GM12875 (cell line): ENCODE results near the gene C4A.
"Not testable (repeated sequence)": the region's sequence is repeated elsewhere in the genome, so short reads cannot be mapped to it uniquely, and the experiment has no call there.

Experiments
- H3K4me3 ChIP-seq: one replicate; pipeline ENCODE4 v1.5.1; 2011; ENCODE audit warnings: low read depth, low read length, control low read depth

The C4A gene

DNA sequence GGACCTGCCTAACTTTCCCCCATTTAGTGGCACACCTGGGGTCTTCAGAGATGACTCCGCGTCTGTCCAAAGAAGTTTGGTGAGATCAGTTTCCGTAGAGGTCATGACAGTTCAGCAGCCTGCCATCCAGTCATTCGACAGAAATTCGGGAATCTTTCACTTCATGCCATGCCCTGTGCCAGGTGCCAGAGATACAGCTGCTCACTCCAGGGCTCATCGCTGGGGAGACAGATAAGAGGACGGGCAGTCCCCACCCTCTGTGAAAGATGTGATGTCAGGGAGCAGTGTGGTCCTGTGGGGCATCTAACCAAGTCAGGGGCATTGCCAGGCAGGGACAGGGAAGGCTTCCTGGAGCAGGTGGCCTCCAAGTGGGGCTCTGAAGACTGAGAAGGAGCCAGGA lies 21.4 kb downstream of the C4A start:
- not testable (repeated sequence) for H3K4me3 ChIP-seq

DNA sequence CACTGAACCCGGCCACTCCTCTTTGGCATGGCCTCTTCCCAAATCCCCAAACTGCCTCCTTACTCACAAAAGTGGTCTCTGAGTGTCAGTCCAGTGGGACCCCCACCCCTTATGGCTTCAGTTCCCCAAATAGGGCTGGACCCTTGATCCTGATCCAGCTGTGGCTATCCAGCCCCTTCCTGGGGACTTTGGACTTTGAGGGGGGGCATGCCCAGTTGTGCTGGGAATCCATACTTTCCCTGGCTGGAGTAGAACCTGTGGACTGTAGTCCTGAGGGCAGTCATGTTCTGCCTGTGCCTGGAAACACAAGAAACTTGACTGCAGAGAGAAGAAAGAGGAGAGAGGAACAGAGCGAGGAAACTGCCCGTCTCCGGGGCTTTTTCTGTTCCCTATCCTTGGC lies 22.5 kb downstream of the C4A start:
- H3K4me3 ChIP-seq, result not testable (repeated sequence)

DNA sequence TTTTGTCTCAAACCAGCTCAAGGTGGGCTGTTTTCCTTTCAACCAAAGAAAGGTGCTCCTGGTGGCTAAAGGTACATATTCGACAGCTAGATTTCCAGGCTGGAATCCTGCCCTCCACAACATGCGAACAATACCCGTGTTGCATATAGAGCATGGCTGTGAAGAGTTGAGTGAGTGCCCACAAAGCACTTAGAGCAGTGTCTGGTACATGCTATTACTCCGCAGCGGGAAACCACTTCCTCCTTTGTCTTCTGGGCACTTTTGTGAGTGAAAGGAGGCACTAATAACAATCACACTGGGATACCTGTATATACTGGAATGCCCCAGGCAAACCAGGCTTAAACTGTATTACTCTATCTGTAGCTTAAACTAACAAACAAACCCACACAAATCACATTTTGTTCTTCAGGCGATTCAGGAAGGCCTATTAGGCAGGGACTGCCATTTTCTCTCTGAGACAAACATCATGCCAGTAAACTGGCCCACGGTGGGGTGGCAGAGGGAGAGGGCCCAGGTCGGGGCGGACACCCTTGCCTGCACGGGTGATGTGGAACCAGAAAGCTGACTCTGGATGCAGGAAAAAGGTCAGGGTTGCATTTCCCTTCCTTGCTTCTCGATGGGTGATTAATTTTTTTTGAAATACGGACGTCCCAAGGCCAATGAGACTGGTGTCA lies 23.1 kb downstream of the C4A start:
- H3K4me3 ChIP-seq, result not testable (repeated sequence)

DNA sequence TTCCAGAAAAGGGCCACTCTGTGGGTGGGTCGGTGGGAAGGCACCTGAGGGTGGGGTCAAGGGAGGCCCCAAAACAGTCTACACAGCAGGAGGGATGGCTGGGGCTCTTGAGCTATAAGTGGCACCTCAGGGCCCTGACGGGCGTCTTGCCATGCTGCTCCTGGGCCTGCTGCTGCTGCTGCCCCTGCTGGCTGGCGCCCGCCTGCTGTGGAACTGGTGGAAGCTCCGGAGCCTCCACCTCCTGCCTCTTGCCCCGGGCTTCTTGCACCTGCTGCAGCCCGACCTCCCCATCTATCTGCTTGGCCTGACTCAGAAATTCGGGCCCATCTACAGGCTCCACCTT lies 23.7 kb downstream of the C4A start:
- H3K4me3 ChIP-seq, result not testable (repeated sequence)

DNA sequence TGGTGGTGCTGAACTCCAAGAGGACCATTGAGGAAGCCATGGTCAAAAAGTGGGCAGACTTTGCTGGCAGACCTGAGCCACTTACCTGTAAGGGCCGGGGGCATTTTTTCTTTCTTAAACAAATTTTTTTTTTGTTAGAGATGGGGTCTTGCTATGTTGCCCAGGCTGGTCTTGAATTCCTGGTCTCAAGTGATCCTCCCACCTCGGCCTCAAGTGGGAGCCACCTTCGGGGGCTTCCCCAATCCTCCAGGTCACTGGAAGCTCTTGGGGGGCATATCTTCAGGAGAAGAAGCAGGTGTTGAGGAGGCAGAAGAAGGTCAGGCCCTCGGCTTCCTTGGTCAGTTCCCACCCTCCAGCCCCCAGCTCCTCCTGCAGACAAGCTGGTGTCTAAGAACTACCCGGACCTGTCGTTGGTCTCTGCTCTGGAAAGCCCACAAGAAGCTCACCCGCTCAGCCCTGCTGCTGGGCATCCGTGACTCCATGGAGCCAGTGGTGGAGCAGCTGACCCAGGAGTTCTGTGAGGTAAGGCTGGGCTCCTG lies 24.2 kb downstream of the C4A start:
- not testable (repeated sequence) for H3K4me3 ChIP-seq

DNA sequence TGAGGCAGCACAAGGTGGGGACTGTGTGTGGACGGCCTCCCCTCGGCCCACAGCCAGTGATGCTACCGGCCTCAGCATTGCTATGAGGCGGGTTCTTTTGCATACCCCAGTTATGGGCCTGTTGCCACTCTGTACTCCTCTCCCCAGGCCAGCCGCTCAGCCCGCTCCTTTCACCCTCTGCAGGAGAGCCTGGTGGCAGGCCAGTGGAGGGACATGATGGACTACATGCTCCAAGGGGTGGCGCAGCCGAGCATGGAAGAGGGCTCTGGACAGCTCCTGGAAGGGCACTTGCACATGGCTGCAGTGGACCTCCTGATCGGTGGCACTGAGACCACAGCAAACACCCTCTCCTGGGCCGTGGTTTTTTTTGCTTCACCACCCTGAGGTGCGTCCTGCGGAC lies 25.2 kb downstream of the C4A start:
- H3K4me3 ChIP-seq, result not testable (repeated sequence)

DNA sequence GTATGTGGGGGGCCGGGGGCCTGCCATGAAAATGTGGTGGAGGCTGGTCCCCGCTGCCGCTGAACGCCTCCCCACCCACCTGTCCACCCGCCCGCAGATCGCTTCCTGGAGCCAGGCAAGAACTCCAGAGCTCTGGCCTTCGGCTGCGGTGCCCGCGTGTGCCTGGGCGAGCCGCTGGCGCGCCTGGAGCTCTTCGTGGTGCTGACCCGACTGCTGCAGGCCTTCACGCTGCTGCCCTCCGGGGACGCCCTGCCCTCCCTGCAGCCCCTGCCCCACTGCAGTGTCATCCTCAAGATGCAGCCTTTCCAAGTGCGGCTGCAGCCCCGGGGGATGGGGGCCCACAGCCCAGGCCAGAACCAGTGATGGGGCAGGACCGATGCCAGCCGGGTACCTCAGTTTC lies 26.2 kb downstream of the C4A start:
- H3K4me3 ChIP-seq, result not testable (repeated sequence)

DNA sequence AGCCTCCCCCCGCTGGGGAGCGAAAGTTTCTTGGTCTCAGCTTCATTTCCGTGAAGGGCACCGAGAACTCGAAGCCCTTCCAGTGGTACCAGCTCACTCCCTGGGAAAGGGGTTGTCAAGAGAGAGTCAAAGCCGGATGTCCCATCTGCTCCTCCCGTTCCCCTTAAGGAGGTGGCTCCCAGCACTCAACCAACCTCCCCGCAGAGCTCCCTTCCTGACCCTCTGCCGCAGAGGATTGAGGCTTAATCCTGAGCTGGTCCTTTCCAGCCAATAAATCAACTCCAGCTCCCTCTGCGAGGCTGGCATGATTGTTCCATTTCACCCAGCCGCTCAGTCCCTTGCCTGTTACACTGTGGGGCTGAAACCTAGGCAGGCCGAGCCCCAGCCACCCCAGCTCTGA lies 26.8 kb downstream of the C4A start:
- not testable (repeated sequence) for H3K4me3 ChIP-seq

DNA sequence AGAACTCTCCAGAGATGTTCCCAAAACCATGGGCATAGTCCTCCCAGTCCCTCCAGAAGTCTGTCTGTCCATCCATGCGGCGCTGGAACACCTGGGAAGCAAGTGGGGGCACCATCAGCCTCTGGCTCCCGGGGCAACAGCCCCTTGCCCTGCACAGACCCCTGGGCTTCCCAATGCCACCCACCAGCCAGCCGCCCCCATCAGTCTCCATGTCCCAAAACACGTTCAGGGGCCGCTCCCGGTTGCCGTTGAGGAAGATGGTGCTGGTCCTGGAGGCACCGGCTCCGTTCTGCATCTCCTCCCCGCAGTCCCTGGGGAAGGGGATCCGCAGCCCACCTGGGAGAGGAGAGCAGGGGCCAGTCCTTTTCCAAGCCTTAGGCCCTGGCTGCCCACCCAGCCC lies 27.7 kb downstream of the C4A start:
- H3K4me3 ChIP-seq, result not testable (repeated sequence)

DNA sequence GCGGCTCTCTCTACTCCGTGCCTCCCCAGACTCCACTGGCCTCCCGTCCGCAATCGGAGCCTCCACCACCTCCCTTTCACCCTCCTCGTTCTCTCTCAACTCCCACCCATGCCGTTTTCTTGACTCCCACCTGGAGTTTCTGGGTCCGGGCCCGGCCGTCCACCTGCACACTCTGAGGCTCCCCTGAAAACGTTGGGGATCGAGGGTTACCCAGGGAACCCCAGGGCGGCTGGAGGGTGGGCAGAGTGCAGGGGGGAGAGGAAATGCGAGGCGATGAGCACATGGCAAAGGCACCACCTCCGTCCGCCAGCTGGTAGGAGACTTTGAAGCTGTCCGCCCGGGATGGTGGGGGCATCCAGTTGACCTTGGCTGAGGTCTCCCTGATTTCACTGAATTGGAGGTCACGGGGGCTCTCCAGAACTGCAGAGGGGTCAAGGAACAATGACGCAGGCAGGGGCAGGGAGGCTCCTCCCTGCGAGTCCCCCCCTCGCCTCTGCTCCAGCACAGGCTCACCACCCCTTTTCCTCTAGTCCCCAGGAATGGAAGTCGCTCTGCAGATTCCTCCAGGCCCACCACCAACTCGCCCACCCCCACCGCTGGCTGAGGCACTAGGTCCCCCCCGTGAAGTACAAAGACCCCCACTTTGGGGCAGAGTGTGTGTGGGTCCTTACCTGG lies 29.1 kb downstream of the C4A start:
- H3K4me3 ChIP-seq, result not testable (repeated sequence)

DNA sequence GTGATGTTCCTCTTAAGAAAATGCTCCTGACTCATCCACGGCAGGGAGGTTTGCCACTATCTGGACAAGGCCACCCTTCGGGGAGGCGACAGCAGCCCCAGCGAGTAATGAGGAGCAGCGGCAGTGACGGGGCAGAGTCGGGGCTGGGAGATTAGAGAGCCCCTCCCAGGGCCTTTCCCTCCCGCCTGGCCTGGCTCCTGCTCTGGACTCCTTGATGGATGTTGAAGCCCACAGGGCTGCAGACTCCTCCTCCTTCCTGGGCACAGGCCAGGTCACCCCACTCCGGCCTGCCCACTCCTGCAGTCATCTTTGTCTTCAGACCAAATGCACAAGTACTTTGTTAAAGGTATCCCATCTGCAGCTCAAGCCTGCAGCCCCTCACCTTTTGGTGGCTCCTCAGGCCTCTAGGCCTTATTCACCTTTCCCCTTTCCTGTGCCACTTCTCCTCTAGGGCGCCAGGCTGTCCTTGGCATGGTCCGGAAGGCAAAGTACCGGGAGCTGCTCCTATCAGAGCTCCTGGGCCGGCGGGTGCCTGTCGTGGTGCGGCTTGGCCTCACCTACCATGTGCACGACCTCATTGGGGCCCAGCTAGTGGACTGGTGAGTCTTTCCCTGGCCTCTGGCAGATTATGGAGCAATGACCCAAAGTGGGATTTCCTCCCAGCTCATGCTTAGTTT lies 31.2 kb downstream of the C4A start:
- not testable (repeated sequence) for H3K4me3 ChIP-seq

DNA sequence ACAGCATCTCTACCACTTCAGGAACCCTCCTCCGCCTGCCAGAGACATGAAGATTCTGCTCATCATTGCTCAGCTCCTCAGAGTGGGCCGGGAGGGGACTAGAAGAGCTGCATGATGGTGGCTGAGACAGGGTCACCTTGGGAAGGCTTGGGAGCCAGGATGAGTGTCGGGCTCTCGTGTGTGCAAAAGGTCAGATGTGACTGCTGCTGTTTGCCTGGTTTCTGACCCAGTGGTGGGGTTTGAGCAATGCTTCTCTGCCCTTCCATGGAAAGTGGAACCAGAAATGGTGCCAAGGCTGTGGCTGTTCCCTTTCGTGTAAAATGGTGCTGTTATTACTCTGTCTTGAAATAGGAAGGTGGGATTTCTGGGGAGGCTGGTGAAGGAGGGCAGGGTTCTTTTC lies 31.9 kb downstream of the C4A start:
- H3K4me3 ChIP-seq, result not testable (repeated sequence)

DNA sequence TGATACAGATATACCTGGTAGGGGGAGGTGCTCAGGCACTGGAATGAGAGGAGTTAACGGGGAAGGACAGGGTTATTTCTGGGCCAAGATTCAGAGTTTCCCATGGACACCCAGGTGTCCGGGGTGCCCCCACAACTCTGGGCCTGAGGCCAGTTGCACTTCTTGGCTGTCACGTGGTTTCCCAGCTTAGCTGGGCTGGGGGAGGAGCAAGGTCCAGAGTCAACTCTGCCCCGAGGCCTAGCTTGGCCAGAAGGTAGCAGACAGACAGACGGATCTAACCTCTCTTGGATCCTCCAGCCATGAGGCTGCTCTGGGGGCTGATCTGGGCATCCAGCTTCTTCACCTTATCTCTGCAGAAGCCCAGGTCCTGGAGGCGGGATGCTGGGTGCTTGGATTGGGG lies 32.7 kb downstream of the C4A start, which contains the start of gene C4B:
Gene C4B, plus strand, starts transcription at position 249 of the 400 bp plus-strand sequence. Its CDS starts 51 bp downstream, at position 300.
- H3K4me3 ChIP-seq, result not testable (repeated sequence)

DNA sequence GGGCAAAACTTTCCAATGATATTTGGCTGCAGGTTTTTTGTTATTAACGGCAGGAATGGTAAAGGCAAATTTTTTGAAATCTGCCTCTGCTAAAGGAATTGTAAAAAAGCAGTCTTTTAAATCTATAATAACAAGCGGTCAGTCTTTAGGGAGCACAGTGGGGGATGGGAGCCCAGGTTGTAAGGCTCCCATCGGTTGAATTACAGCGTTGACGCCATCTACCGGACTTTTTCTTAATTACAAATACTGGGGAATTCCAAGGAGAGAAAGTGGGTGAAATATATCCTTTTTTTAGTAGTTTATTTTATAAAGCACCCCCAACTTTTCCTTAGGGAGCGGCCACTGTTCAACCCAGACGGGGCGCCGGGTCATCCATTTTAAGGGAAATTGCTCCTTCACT lies 40.2 kb downstream of the C4A start:
- not testable (repeated sequence) for H3K4me3 ChIP-seq

DNA sequence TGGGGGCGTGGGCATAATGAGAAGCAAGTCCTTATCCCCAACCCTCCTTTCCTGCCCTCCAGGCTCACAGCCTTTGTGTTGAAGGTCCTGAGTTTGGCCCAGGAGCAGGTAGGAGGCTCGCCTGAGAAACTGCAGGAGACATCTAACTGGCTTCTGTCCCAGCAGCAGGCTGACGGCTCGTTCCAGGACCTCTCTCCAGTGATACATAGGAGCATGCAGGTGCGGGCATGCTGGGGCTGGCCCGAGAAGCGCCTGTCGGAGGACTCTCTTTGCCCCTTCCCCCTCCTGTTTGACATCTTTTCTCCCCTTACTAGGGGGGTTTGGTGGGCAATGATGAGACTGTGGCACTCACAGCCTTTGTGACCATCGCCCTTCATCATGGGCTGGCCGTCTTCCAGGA lies 46.8 kb downstream of the C4A start:
- not testable (repeated sequence) for H3K4me3 ChIP-seq

DNA sequence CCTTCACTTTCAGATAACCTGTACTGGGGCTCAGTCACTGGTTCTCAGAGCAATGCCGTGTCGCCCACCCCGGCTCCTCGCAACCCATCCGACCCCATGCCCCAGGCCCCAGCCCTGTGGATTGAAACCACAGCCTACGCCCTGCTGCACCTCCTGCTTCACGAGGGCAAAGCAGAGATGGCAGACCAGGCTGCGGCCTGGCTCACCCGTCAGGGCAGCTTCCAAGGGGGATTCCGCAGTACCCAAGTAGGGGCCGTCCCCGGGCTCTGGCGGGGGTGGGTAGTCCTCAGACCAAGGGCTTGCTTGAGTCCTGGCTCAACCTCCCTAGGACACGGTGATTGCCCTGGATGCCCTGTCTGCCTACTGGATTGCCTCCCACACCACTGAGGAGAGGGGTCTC lies 47.7 kb downstream of the C4A start:
- not testable (repeated sequence) for H3K4me3 ChIP-seq

DNA sequence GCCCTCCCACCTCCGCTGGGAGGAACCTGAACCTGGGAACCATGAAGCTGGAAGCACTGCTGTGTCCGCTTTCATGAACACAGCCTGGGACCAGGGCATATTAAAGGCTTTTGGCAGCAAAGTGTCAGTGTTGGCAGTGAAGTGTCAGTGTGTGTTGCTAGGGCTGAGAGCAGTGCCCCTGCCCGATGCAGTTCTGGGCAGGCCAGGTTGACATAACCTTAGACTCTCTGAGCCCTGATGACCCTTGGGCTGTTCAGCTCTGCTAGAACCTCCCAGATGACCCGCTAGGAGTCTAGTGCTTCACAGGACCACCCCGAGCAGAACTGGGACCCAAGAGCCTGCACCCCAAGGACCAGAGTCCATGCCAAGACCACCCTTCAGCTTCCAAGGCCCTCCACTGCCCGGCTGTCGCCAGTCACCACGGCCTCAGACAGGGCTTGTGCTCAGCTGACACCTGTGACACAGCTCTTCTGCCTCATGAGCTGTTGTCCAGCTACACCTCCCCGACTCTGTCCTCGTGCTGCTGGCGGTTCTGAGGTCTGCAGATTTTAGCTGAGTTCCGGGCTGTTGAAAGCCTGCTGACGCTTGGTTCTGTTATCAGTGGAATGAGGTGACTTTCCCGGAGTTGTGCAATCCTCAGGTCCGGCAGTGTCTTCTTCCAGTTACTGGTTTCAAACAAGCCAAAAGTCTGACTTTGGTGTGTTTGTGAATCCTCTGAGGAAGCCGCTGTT lies 53.6 kb downstream of the C4A start:
- not testable (repeated sequence) for H3K4me3 ChIP-seq

DNA sequence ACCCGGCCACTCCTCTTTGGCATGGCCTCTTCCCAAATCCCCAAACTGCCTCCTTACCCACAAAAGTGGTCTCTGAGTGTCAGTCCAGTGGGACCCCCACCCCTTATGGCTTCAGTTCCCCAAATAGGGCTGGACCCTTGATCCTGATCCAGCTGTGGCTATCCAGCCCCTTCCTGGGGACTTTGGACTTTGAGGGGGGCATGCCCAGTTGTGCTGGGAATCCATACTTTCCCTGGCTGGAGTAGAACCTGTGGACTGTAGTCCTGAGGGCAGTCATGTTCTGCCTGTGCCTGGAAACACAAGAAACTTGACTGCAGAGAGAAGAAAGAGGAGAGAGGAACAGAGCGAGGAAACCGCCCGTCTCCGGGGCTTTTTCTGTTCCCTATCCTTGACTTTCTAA lies 55.3 kb downstream of the C4A start:
- not testable (repeated sequence) for H3K4me3 ChIP-seq

DNA sequence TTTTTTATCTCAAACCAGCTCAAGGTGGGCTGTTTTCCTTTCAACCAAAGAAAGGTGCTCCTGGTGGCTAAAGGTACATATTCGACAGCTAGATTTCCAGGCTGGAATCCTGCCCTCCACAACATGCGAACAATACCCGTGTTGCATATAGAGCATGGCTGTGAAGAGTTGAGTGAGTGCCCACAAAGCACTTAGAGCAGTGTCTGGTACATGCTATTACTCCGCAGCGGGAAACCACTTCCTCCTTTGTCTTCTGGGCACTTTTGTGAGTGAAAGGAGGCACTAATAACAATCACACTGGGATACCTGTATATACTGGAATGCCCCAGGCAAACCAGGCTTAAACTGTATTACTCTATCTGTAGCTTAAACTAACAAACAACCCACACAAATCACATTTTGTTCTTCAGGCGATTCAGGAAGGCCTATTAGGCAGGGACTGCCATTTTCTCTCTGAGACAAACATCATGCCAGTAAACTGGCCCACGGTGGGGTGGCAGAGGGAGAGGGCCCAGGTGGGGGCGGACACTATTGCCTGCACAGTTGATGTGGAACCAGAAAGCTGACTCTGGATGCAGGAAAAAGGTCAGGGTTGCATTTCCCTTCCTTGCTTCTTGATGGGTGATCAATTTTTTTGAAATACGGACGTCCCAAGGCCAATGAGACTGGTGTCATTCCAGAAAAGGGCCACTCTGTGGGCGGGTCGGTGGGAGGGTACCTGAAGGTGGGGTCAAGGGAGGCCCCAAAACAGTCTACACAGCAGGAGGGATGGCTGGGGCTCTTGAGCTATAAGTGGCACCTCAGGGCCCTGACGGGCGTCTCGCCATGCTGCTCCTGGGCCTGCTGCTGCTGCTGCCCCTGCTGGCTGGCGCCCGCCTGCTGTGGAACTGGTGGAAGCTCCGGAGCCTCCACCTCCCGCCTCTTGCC lies 56.0 kb downstream of the C4A start, which contains the start of gene CYP21A2:
Gene CYP21A2, plus strand, starts transcription at position 818 of the 927 bp plus-strand sequence. Its CDS starts 8 bp downstream, at position 826.
- not testable (repeated sequence) for H3K4me3 ChIP-seq

DNA sequence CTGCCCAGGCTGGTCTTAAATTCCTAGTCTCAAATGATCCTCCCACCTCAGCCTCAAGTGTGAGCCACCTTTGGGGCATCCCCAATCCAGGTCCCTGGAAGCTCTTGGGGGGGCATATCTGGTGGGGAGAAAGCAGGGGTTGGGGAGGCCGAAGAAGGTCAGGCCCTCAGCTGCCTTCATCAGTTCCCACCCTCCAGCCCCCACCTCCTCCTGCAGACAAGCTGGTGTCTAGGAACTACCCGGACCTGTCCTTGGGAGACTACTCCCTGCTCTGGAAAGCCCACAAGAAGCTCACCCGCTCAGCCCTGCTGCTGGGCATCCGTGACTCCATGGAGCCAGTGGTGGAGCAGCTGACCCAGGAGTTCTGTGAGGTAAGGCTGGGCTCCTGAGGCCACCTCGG lies 57.0 kb downstream of the C4A start:
- not testable (repeated sequence) for H3K4me3 ChIP-seq
